Epithelial cell of proximal tubule (primary cell): Measurements from ENCODE around the gene BRMS1L. TPM values are rescaled to one million over a fixed set of nuclear protein-coding genes. Genes with fewer than 3 reads are reported as not detected.

Source experiments
- DNase-seq: peaks from one replicate; pipeline ENCODE4 v3.0.0-alpha.2; 2011; ENCODE audit warnings: low read depth
- H3K4me3 ChIP-seq: 2 replicates; pipeline ENCODE4 v1.5.1; 2011; ENCODE audit warnings: low read depth, mild to moderate bottlenecking, low read length
- total RNA-seq: library from RNA; depleted of rRNA; stranded (reverse); fragments of >200 nt; gene quantifications from 2 replicates; pipeline ENCODE4 v1.2.3, GENCODE V29; 2015
- TF ChIP-seq, protein P1 (sequence below): conservative IDR thresholded peaks from 2 replicates; pipeline ENCODE4 v1.5.1; 2012; ENCODE audit warnings: low read depth, mild to moderate bottlenecking, low read length

The BRMS1L gene
- total RNA-seq, 1 donor from 2014 or later: 5.2 TPM

GRCh38 chr14:35911097-35911496 is 85.0 kb downstream of the BRMS1L start:
- TF ChIP-seq, protein P1, sequence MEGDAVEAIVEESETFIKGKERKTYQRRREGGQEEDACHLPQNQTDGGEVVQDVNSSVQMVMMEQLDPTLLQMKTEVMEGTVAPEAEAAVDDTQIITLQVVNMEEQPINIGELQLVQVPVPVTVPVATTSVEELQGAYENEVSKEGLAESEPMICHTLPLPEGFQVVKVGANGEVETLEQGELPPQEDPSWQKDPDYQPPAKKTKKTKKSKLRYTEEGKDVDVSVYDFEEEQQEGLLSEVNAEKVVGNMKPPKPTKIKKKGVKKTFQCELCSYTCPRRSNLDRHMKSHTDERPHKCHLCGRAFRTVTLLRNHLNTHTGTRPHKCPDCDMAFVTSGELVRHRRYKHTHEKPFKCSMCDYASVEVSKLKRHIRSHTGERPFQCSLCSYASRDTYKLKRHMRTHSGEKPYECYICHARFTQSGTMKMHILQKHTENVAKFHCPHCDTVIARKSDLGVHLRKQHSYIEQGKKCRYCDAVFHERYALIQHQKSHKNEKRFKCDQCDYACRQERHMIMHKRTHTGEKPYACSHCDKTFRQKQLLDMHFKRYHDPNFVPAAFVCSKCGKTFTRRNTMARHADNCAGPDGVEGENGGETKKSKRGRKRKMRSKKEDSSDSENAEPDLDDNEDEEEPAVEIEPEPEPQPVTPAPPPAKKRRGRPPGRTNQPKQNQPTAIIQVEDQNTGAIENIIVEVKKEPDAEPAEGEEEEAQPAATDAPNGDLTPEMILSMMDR: no peak
- DNase-seq: no peak
- no peak overlapping the region for H3K4me3 ChIP-seq

- TF ChIP-seq, protein P1: no peak
- DNase-seq: no peak
- no peak overlapping the region for H3K4me3 ChIP-seq
Measured at GRCh38 chr14:35915185-35915584, 89.0 kb downstream of the BRMS1L start.

- TF ChIP-seq, protein P1: no peak
- H3K4me3 ChIP-seq: no peak overlapping the region
- DNase-seq: no peak
Measured at GRCh38 chr14:35915775-35916174, 89.6 kb downstream of the BRMS1L start.

Other genes with a start within 250 kb of the BRMS1L start
- 14.3 and 19.5 TPM in 2 replicates for gene RALGAPA1, start 17.0 kb upstream of the BRMS1L start, total RNA-seq